ENCODE data around the gene SDHC.

SDHC gene

DNA sequence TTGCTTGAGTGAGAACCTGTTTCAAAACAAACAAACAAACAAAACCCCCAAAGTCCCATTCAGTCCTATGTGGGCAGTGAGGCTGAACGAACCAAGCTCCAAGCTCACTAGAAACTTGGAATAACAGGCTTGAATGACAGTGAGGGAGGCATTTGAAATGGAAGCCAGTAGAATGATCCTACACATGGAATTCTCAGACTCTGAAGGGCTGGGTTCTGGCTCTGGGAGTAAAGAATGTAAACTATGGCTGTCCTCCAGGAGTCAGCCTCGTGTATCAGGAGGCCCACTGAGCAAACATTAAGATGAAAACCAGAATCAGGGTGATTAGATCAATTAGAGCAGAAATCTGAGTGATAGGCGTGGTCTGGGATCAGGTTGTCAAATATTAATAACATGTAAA lies 40.8 kb upstream of the SDHC start:
- Histone ChIP-seq H3K4me3 (ENCODE audit: low read depth in 1 of 2, low read length in 1 of 2) (no peak overlapping the region), H3K4me1 (ENCODE audit: control insufficient read depth in 1 of 2, insufficient read depth in 1 of 2, low read depth in 1 of 2, low read length in 1 of 2) (no peaks in the 10 kb centered on the region), H3K36me3 (no peaks in the 10 kb centered on the region), H3K27ac (no peak overlapping the region), H3K27me3 (peaks cover 30% of the 10 kb centered on the region), H3K9me3 (no peaks in the 10 kb centered on the region)
- TF ChIP-seq, protein P1, sequence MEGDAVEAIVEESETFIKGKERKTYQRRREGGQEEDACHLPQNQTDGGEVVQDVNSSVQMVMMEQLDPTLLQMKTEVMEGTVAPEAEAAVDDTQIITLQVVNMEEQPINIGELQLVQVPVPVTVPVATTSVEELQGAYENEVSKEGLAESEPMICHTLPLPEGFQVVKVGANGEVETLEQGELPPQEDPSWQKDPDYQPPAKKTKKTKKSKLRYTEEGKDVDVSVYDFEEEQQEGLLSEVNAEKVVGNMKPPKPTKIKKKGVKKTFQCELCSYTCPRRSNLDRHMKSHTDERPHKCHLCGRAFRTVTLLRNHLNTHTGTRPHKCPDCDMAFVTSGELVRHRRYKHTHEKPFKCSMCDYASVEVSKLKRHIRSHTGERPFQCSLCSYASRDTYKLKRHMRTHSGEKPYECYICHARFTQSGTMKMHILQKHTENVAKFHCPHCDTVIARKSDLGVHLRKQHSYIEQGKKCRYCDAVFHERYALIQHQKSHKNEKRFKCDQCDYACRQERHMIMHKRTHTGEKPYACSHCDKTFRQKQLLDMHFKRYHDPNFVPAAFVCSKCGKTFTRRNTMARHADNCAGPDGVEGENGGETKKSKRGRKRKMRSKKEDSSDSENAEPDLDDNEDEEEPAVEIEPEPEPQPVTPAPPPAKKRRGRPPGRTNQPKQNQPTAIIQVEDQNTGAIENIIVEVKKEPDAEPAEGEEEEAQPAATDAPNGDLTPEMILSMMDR (IDR thresholded peaks at IDR 0.05) = no peak

DNA sequence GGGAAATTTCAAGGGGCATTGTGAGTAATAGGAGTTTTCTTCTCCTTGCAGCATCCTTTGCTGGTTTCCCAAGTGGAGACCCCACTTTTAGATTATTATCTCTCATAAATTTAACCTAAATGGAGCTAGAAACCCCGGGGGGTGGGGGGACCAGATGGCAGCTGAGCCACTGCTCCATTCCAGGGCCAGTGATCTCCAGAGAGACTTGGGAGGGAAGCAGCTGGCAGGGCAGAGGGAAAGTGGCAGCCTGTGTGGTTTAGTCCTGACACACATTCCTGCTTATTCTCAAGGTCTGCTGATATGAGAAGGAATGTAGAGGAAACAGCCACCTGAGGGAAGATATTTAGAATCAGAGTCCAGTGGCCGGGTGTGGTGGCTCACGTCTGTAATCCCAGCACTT lies 39.3 kb upstream of the SDHC start:
- no peaks in the 10 kb centered on the region for H3K4me1 ChIP-seq (ENCODE audit: control insufficient read depth in 1 of 2, insufficient read depth in 1 of 2, low read depth in 1 of 2, low read length in 1 of 2)

DNA sequence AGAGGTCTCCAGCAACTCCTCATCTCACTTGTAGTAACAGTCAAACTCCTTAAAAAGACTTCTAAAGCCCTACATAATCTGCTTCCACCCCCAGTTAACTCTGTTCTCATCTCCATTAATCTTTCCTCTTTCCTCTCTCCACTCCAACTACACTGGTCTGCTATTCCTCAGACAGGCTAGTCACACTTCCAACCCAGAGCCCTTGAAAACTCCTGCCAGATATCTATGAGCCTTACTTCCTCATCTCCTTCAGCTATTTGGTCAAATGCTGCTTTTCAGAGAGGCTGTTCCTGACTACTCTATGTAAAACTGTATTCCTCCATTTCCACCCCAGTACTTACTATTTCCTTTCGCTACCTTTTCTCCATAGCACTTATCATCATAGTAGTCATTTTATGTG lies 31.2 kb upstream of the SDHC start:
- H3K9me3 ChIP-seq = no peaks in the 10 kb centered on the region
- H3K27ac ChIP-seq = no peak overlapping the region
- no peak overlapping the region for H3K4me3 ChIP-seq (ENCODE audit: low read depth in 1 of 2, low read length in 1 of 2)
- H3K27me3 ChIP-seq = peaks cover 11% of the 10 kb centered on the region
- no peaks in the 10 kb centered on the region for H3K36me3 ChIP-seq
- no peaks in the 10 kb centered on the region for H3K4me1 ChIP-seq (ENCODE audit: control insufficient read depth in 1 of 2, insufficient read depth in 1 of 2, low read depth in 1 of 2, low read length in 1 of 2)
- TF ChIP-seq, protein P1 (IDR thresholded peaks at IDR 0.05) = no peak

More for the DNA sequence above, 39.3 kb upstream of the SDHC start:
- Histone ChIP-seq H3K27me3 (peaks cover 30% of the 10 kb centered on the region), H3K4me3 (ENCODE audit: low read depth in 1 of 2, low read length in 1 of 2) (no peak overlapping the region), H3K27ac (no peak overlapping the region), H3K9me3 (no peaks in the 10 kb centered on the region), H3K36me3 (no peaks in the 10 kb centered on the region)
- TF ChIP-seq, protein P1 (IDR thresholded peaks at IDR 0.05) = no peak

DNA sequence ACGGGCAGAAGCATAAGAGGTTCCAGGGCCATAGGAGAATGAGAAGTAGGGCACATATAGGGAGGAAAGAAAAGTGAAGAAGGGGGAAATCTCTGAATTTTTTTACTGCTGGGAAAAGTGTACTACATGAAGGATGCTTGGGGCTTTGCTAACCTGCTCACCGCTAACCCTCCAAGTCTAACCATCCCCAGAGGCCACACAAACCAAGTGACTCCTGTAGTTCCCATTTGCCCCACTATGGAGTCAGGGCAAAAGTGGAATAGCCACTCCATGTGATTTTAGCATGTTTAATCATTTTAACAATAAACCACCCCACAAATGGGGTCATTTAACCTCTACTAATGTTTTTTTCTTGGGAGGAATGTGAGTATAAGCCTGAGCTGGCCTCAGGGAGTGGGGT lies 29.1 kb upstream of the SDHC start:
- H3K27me3 ChIP-seq = peaks cover 11% of the 10 kb centered on the region
- no peaks in the 10 kb centered on the region for H3K36me3 ChIP-seq
- H3K9me3 ChIP-seq = no peaks in the 10 kb centered on the region
- no peak overlapping the region for H3K4me3 ChIP-seq (ENCODE audit: low read depth in 1 of 2, low read length in 1 of 2)
- H3K27ac ChIP-seq = no peak overlapping the region
- no peaks in the 10 kb centered on the region for H3K4me1 ChIP-seq (ENCODE audit: control insufficient read depth in 1 of 2, insufficient read depth in 1 of 2, low read depth in 1 of 2, low read length in 1 of 2)
- TF ChIP-seq, protein P1 (IDR thresholded peaks at IDR 0.05) = no peak

DNA sequence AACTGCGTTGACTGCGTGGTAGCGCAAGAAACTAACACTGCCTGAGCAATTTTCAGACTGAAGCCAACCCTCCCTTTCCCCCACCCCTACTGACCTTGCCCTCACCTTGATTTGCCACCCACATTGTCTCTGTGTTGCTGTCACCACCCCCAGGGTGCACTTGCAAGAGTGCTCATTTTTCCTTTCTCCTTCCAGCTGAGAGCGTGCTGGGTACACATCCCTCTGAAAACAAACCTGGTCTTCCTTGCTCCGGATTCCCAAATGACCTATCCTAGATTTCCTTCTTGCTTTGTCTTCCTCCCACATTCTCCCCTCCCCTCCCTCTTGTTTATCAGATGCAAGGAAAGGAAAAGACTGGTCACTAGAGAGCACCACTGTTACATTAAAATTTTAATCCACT lies 28.7 kb upstream of the SDHC start:
- no peaks in the 10 kb centered on the region for H3K36me3 ChIP-seq
- no peaks in the 10 kb centered on the region for H3K4me1 ChIP-seq (ENCODE audit: control insufficient read depth in 1 of 2, insufficient read depth in 1 of 2, low read depth in 1 of 2, low read length in 1 of 2)
- H3K9me3 ChIP-seq = no peaks in the 10 kb centered on the region
- TF ChIP-seq, protein P1 (IDR thresholded peaks at IDR 0.05) = no peak
- H3K4me3 ChIP-seq (ENCODE audit: low read depth in 1 of 2, low read length in 1 of 2) = no peak overlapping the region
- peaks cover 11% of the 10 kb centered on the region for H3K27me3 ChIP-seq
- no peak overlapping the region for H3K27ac ChIP-seq

DNA sequence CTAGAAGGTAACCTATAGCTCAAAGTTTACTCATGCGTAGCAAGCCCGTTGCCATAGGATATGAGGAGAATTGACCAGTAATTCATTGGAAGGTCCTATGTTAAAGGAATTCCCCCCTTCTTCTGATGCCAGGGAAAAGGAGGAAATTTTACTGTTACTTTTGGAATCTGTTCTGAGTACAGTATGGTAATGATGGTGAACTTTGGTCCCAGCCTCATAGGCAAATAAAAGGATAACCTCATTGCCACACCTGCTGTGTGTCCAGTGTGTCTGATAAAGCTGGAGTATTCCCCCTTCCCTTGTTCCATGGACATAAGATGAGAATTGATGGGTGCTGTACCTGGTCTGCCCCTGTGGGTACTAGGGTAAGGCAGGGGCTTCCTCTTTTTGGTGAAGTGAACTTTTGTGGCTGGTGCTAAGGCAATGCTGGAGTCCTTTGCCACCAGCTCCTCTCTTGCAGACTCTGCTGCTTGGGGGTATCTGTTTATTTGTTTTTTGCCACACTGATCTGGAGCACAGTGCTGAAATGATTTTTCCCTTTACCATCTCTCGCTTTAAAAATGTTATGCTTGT lies 26.6 kb upstream of the SDHC start:
- H3K27me3 ChIP-seq = peaks cover 11% of the 10 kb centered on the region
- peaks cover 4% of the 10 kb centered on the region for H3K36me3 ChIP-seq
- H3K4me3 ChIP-seq (ENCODE audit: low read depth in 1 of 2, low read length in 1 of 2) = no peak overlapping the region
- H3K9me3 ChIP-seq = no peaks in the 10 kb centered on the region
- H3K27ac ChIP-seq = no peak overlapping the region
- H3K4me1 ChIP-seq (ENCODE audit: control insufficient read depth in 1 of 2, insufficient read depth in 1 of 2, low read depth in 1 of 2, low read length in 1 of 2) = no peaks in the 10 kb centered on the region
- TF ChIP-seq, protein P1 (IDR thresholded peaks at IDR 0.05) = no peak
